GM04504 (cell line): Measurements from ENCODE around the gene IDS.

Source experiments
- DNase-seq: peaks from one replicate; pipeline ENCODE4 v3.0.0-alpha.2; 2012; ENCODE audit warnings: low read depth

Gene IDS

GRCh38 chrX:149456476-149457245, 48.4 kb downstream of the IDS start:
- no peak for DNase-seq

GRCh38 chrX:149455934-149456333, 49.2 kb downstream of the IDS start:
- DNase-seq: no peak

- peak; percentile 34 for DNase-seq
Observed at GRCh38 chrX:149453906-149454822, 50.9 kb downstream of the IDS start.

GRCh38 chrX:149453030-149453429, 52.1 kb downstream of the IDS start:
- peak; percentile 33 for DNase-seq

GRCh38 chrX:149433451-149433850, 71.7 kb downstream of the IDS start:
- DNase-seq: no peak

GRCh38 chrX:149433051-149433450, 72.1 kb downstream of the IDS start:
- DNase-seq: no peak
